ENCODE measurements around the gene IFT43. TPM values are rescaled to one million over a fixed set of nuclear protein-coding genes. Genes with fewer than 3 reads are reported as not detected.

Gene IFT43
- total RNA-seq, 6 experiments from 2014 or later = 27.1 to 33.4 (median 29.3) TPM

- no peak for TF ChIP-seq CTCF (IDR thresholded peaks at IDR 0.05)
- no peaks in the 10 kb centered on the region for H3K9me3 Mint-ChIP-seq
- peaks cover 31% of the 10 kb centered on the region for H3K27me3 Mint-ChIP-seq (ENCODE audit: insufficient read depth)
- H3K4me3 Mint-ChIP-seq = no peak overlapping the region
- no peak overlapping the region for H3K27ac Mint-ChIP-seq
- no peaks in the 10 kb centered on the region for H3K36me3 Mint-ChIP-seq (ENCODE audit: low read depth)
- no peak for DNase-seq
- H3K4me1 Mint-ChIP-seq (ENCODE audit: low read depth) = no peaks in the 10 kb centered on the region
Measured at GRCh38 chr14:76118594-76118993, 133.0 kb downstream of the IFT43 start.

- DNase-seq = no peak
- no peak overlapping the region for H3K4me3 Mint-ChIP-seq
- H3K27me3 Mint-ChIP-seq (ENCODE audit: insufficient read depth) = peaks cover 28% of the 10 kb centered on the region
- H3K9me3 Mint-ChIP-seq = no peaks in the 10 kb centered on the region
- no peaks in the 10 kb centered on the region for H3K4me1 Mint-ChIP-seq (ENCODE audit: low read depth)
- TF ChIP-seq CTCF (IDR thresholded peaks at IDR 0.05) = no peak
- no peaks in the 10 kb centered on the region for H3K36me3 Mint-ChIP-seq (ENCODE audit: low read depth)
- no peak overlapping the region for H3K27ac Mint-ChIP-seq
Measured at GRCh38 chr14:76121089-76121748, 135.7 kb downstream of the IFT43 start.

GRCh38 chr14:76123426-76124225 is 138.1 kb downstream of the IFT43 start:
- Mint-ChIP-seq H3K27me3 (ENCODE audit: insufficient read depth) (peaks cover 21% of the 10 kb centered on the region), H3K4me1 (ENCODE audit: low read depth) (no peaks in the 10 kb centered on the region), H3K36me3 (ENCODE audit: low read depth) (no peaks in the 10 kb centered on the region), H3K27ac (no peak overlapping the region), H3K4me3 (no peak overlapping the region), H3K9me3 (no peaks in the 10 kb centered on the region)
- DNase-seq = no peak
- no peak for TF ChIP-seq CTCF (IDR thresholded peaks at IDR 0.05)

GRCh38 chr14:76125511-76125910 is 139.9 kb downstream of the IFT43 start:
- Mint-ChIP-seq H3K36me3 (ENCODE audit: low read depth) (no peaks in the 10 kb centered on the region), H3K9me3 (no peaks in the 10 kb centered on the region), H3K4me3 (no peak overlapping the region), H3K4me1 (ENCODE audit: low read depth) (no peaks in the 10 kb centered on the region), H3K27me3 (ENCODE audit: insufficient read depth) (peaks cover 23% of the 10 kb centered on the region), H3K27ac (no peak overlapping the region)
- DNase-seq = no peak
- no peak for TF ChIP-seq CTCF (IDR thresholded peaks at IDR 0.05)

DNA sequence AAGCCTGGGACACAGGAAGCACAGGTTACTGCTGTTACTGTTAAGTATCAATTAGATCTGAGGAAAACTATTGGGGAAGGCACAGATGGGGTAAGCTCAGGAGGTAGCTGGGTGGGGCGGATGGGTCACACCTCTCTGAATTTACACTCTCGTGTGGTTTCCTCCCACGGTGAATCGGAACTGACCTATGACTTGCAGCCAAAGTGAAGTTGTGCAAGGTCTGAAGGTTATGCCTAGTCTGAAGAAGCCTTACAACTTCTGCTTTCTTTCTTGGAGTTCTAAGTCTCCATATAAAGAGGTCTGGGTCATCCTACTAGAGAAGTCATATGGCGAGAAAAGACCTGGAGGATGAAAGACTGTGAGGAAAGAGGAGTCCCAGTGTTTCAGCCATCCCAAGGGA is 140.5 kb downstream of the IFT43 start:
- H3K4me3 Mint-ChIP-seq = no peak overlapping the region
- H3K4me1 Mint-ChIP-seq (ENCODE audit: low read depth) = no peaks in the 10 kb centered on the region
- H3K36me3 Mint-ChIP-seq (ENCODE audit: low read depth) = no peaks in the 10 kb centered on the region
- peaks cover 28% of the 10 kb centered on the region for H3K27me3 Mint-ChIP-seq (ENCODE audit: insufficient read depth)
- no peak for DNase-seq
- no peak overlapping the region for H3K27ac Mint-ChIP-seq
- no peaks in the 10 kb centered on the region for H3K9me3 Mint-ChIP-seq
- no peak for TF ChIP-seq CTCF (IDR thresholded peaks at IDR 0.05)
